ENCODE data around the gene GATA5. TPM values are rescaled to one million over a fixed set of nuclear protein-coding genes. Genes with fewer than 3 reads are reported as not detected.

Gene GATA5
- total RNA-seq, 4 donors from 2014 or later: 0.26 to 17.8 (median 3.5) TPM; not detected in 1

GRCh38 chr20:62464425-62464770 is 11.4 kb downstream of the GATA5 start:
- no peaks in the 10 kb centered on the region for H3K9me3 ChIP-seq
- no peak overlapping the region for H3K27ac ChIP-seq
- no peaks in the 10 kb centered on the region for H3K27me3 ChIP-seq
- intact Hi-C loops (cut with DNase I; ENCODE audit: low total_unique reads): no loop called here
- no peaks in the 10 kb centered on the region for H3K36me3 ChIP-seq
- TF ChIP-seq CTCF (IDR thresholded peaks at IDR 0.05) (no peak), POLR2A (IDR thresholded peaks at IDR 0.05) (no peak)
- H3K4me1 ChIP-seq: no peaks in the 10 kb centered on the region
- no peak for DNase-seq
- no peak overlapping the region for H3K4me3 ChIP-seq

- intact Hi-C loops (cut with DNase I; ENCODE audit: low total_unique reads): no loop called here
- TF ChIP-seq CTCF (IDR thresholded peaks at IDR 0.05) (no peak), POLR2A (IDR thresholded peaks at IDR 0.05) (no peak)
- no peaks in the 10 kb centered on the region for H3K27me3 ChIP-seq
- no peaks in the 10 kb centered on the region for H3K9me3 ChIP-seq
- no peaks in the 10 kb centered on the region for H3K36me3 ChIP-seq
- no peak overlapping the region for H3K27ac ChIP-seq
- DNase-seq: no peak
- no peak overlapping the region for H3K4me3 ChIP-seq
- H3K4me1 ChIP-seq: no peaks in the 10 kb centered on the region
Measured at GRCh38 chr20:62463651-62464424, 12.0 kb downstream of the GATA5 start.

GRCh38 chr20:62462976-62463592 is 12.7 kb downstream of the GATA5 start:
- no peaks in the 10 kb centered on the region for H3K27me3 ChIP-seq
- no peak overlapping the region for H3K27ac ChIP-seq
- no peaks in the 10 kb centered on the region for H3K36me3 ChIP-seq
- no peaks in the 10 kb centered on the region for H3K4me1 ChIP-seq
- no peak overlapping the region for H3K4me3 ChIP-seq
- DNase-seq: no peak
- H3K9me3 ChIP-seq: no peaks in the 10 kb centered on the region
- TF ChIP-seq CTCF (IDR thresholded peaks at IDR 0.05) (no peak), POLR2A (IDR thresholded peaks at IDR 0.05) (no peak)
- intact Hi-C loops (cut with DNase I; ENCODE audit: low total_unique reads): no loop called here

GRCh38 chr20:62461834-62462233 is 14.0 kb downstream of the GATA5 start:
- DNase-seq: no peak
- TF ChIP-seq POLR2A (IDR thresholded peaks at IDR 0.05) (no peak), CTCF (IDR thresholded peaks at IDR 0.05) (no peak)
- no peaks in the 10 kb centered on the region for H3K36me3 ChIP-seq
- no peaks in the 10 kb centered on the region for H3K27me3 ChIP-seq
- H3K4me3 ChIP-seq: no peak overlapping the region
- intact Hi-C loops (cut with DNase I; ENCODE audit: low total_unique reads): no loop called here
- no peaks in the 10 kb centered on the region for H3K4me1 ChIP-seq
- peak overlapping the region in 1 of 2 donors; percentile 74 for H3K27ac ChIP-seq
- no peaks in the 10 kb centered on the region for H3K9me3 ChIP-seq

GRCh38 chr20:62461157-62461556 is 14.6 kb downstream of the GATA5 start:
- H3K27me3 ChIP-seq: no peaks in the 10 kb centered on the region
- intact Hi-C loops (cut with DNase I; ENCODE audit: low total_unique reads): no loop called here
- TF ChIP-seq CTCF (IDR thresholded peaks at IDR 0.05) (no peak), POLR2A (IDR thresholded peaks at IDR 0.05) (no peak)
- DNase-seq: no peak
- peak overlapping the region; percentile 44 to 74 for H3K27ac ChIP-seq
- H3K9me3 ChIP-seq: no peaks in the 10 kb centered on the region
- no peaks in the 10 kb centered on the region for H3K4me1 ChIP-seq
- no peak overlapping the region for H3K4me3 ChIP-seq
- no peaks in the 10 kb centered on the region for H3K36me3 ChIP-seq

Data from uterus (tissue), 4 donors.